Liver (tissue), 9 donors: Measurements from ENCODE around the gene DIP2C. TPM values are rescaled to one million over a fixed set of nuclear protein-coding genes. Genes with fewer than 3 reads are reported as not detected.

ENCODE experiments used
- DNase-seq: peaks from one replicate; pipeline ENCODE4 v3.0.0-alpha.2; 2017; ENCODE audit warnings: low spot score
- H3K27ac ChIP-seq, 2 donors: one replicate each; pipeline ENCODE4 v1.7.0; 2013; ENCODE audit warnings: inconsistent platforms in 2 of 2, low read length in 2 of 2, control low read depth in 1 of 2, low read depth in 1 of 2, mild to moderate bottlenecking in 1 of 2
- H3K27me3 ChIP-seq, 4 donors: one replicate each; pipeline versions ENCODE4 v1.6.1 to v1.7.0; 2013; ENCODE audit warnings: low read length in 3 of 4, inconsistent platforms in 1 of 4, mild to moderate bottlenecking in 1 of 4, moderate library complexity in 1 of 4; ENCODE audit not compliant: control insufficient read depth in 4 of 4, insufficient read depth in 4 of 4
- H3K36me3 ChIP-seq, 4 donors: one replicate each; pipeline versions ENCODE4 v1.6.1 to v1.7.0; 2013; ENCODE audit warnings: low read length in 3 of 4, mild to moderate bottlenecking in 3 of 4, low read depth in 1 of 4, moderate library complexity in 1 of 4; ENCODE audit not compliant: control insufficient read depth in 4 of 4, insufficient read depth in 3 of 4
- H3K4me1 ChIP-seq, 4 donors: one replicate each; pipeline versions ENCODE4 v1.6.1 to v1.7.0; 2013; ENCODE audit warnings: low read length in 3 of 4, mild to moderate bottlenecking in 3 of 4, moderate library complexity in 1 of 4; ENCODE audit not compliant: control insufficient read depth in 4 of 4, insufficient read depth in 4 of 4
- H3K4me3 ChIP-seq, 3 donors: one replicate each; pipeline versions ENCODE4 v1.6.1 to v1.7.0; 2013; ENCODE audit warnings: low read length in 3 of 3, control low read depth in 1 of 3, low read depth in 1 of 3, mild to moderate bottlenecking in 1 of 3
- H3K9ac ChIP-seq, 2 donors: one replicate each; pipeline ENCODE4 v1.7.0; 2013; ENCODE audit warnings: low read length in 2 of 2, mild to moderate bottlenecking in 2 of 2, moderate library complexity in 2 of 2, control low read depth in 1 of 2, low read depth in 1 of 2
- H3K9me3 ChIP-seq, 4 donors: one replicate each; pipeline versions ENCODE4 v1.6.1 to v1.7.0; 2013; ENCODE audit warnings: low read length in 3 of 4; ENCODE audit not compliant: control insufficient read depth in 4 of 4
- EGR1 ChIP-seq, 2 donors: IDR thresholded peaks; 2 replicates each; pipeline ENCODE4 v1.6.1; 2016 to 2018; ENCODE audit warnings: antibody characterized with exemption in 2 of 2, low read depth in 2 of 2
- FOXA1 ChIP-seq: IDR thresholded peaks from 2 replicates; pipeline ENCODE4 v1.6.1; 2016; ENCODE audit warnings: antibody characterized with exemption
- FOXA2 ChIP-seq: IDR thresholded peaks from 2 replicates; pipeline ENCODE4 v1.6.1; 2016; ENCODE audit warnings: antibody characterized with exemption
- GABPA ChIP-seq, 2 donors: IDR thresholded peaks in 1 of 2; conservative IDR thresholded peaks in 1 of 2; 2 replicates each; pipeline ENCODE4 v1.6.1; 2016; ENCODE audit warnings: antibody characterized with exemption in 2 of 2, mild to moderate bottlenecking in 1 of 2, moderate library complexity in 1 of 2
- HNF4A ChIP-seq, 2 donors: conservative IDR thresholded peaks; 2 replicates each; pipeline ENCODE4 v1.6.1; 2016; ENCODE audit warnings: antibody characterized with exemption in 2 of 2, mild to moderate bottlenecking in 2 of 2
- HNF4G ChIP-seq: IDR thresholded peaks from 2 replicates; pipeline ENCODE4 v1.6.1; 2016; ENCODE audit warnings: antibody characterized with exemption
- JUND ChIP-seq, 2 donors: IDR thresholded peaks; 2 replicates each; pipeline ENCODE4 v1.6.1; 2016; ENCODE audit warnings: antibody characterized with exemption in 2 of 2
- NR2F2 ChIP-seq: IDR thresholded peaks from 2 replicates; pipeline ENCODE4 v1.6.1; 2016; ENCODE audit warnings: antibody characterized with exemption
- RAD21 ChIP-seq, 2 donors: IDR thresholded peaks; 2 replicates each; pipeline ENCODE4 v1.6.1; 2016; ENCODE audit warnings: antibody characterized with exemption in 2 of 2, mild to moderate bottlenecking in 2 of 2
- RXRA ChIP-seq, 2 donors: IDR thresholded peaks; 2 replicates each; pipeline ENCODE4 v1.6.1; 2017 to 2018; ENCODE audit warnings: antibody characterized with exemption in 2 of 2, mild to moderate bottlenecking in 1 of 2
- SP1 ChIP-seq: IDR thresholded peaks from 2 replicates; pipeline ENCODE4 v1.6.1; 2018; ENCODE audit warnings: antibody characterized with exemption, mild to moderate bottlenecking
- TAF1 ChIP-seq: conservative IDR thresholded peaks from 2 replicates; pipeline ENCODE4 v1.6.1; 2016; ENCODE audit warnings: antibody characterized with exemption, mild to moderate bottlenecking
- YY1 ChIP-seq: IDR thresholded peaks from 2 replicates; pipeline ENCODE4 v1.6.1; 2016; ENCODE audit warnings: antibody characterized with exemption, mild to moderate bottlenecking
- WGBS: extraction: QIAGEN DNeasy Blood & Tissue Kit; methylation state at CpG from one replicate; pipeline ENCODE4 v1.1.7; 2013; 5-methylcytosine and 5-hydroxymethylcytosine counted together
- polyA plus RNA-seq, 2 donors: library from polyadenylated mRNA; stranded (reverse) in 1 of 2; unstranded in 1 of 2; fragments of 200-250 nt in 1 of 2; fragments of >200 nt in 1 of 2; fragmentation: Nextera tagmentation in 1 of 2; extraction: Ambion mirVana in 1 of 2; gene quantifications; one replicate each; pipeline versions ENCODE4 v1.2.1 to v1.2.3, GENCODE V29; 2013 to 2015
- total RNA-seq, 2 donors: library from RNA; depleted of rRNA; stranded (reverse); fragments of >200 nt; gene quantifications; one replicate each; pipeline ENCODE4 v1.2.3, GENCODE V29; 2014
- TF ChIP-seq, protein P1 (sequence below): IDR thresholded peaks from 2 replicates; pipeline ENCODE4 v1.6.1; 2016; ENCODE audit warnings: antibody characterized with exemption
- TF ChIP-seq, protein P2 (sequence below): IDR thresholded peaks from 2 replicates; pipeline ENCODE4 v1.6.1; 2016; ENCODE audit warnings: antibody characterized with exemption
- TF ChIP-seq, protein P3 (sequence below): IDR thresholded peaks from 2 replicates; pipeline ENCODE4 v1.6.1; 2016; ENCODE audit warnings: antibody characterized with exemption, mild to moderate bottlenecking
- TF ChIP-seq, protein P4 (sequence below): IDR thresholded peaks from 2 replicates; pipeline ENCODE4 v1.6.1; 2016; ENCODE audit warnings: antibody characterized with exemption
- donor health status: healthy.
- donor health status: healthy.
- donor health status: healthy.
- donor health status: healthy.
- donor health status: healthy.

The DIP2C gene
- total and polyA plus RNA-seq, 4 donors, result 4.2 to 12.2 (median 5.7) TPM

DNA sequence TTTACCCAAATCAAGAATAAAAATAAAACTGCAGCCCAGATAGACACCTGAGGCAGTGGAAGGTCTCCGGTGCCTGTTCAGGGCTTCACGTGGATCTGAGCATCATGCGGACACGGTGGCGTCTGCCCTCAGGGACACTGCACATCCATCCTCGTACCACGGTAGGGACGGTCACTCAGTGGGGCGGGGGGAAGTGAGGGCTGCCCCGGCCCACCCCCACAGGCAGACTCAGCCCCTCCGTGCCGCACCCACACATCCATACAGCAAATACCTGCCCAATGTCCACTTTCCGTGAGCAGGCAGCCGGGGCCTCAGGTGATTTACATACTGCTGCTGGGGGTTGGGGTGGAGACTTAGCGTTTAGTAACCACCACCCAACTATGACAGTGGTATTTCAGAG, 207.8 kb downstream of the DIP2C start:
- peaks cover 0 to 2% (median 0%) of the 10 kb centered on the region in 4 donors for H3K36me3 ChIP-seq
- H3K9me3 ChIP-seq, result no peaks in the 10 kb centered on the region
- TF ChIP-seq, protein P1, sequence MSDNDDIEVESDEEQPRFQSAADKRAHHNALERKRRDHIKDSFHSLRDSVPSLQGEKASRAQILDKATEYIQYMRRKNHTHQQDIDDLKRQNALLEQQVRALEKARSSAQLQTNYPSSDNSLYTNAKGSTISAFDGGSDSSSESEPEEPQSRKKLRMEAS, result no peak
- no peak for TF ChIP-seq GABPA (IDR thresholded peaks at IDR 0.05 in 1 of 2, conservative IDR thresholded peaks at IDR 0.05 in 1 of 2)
- TF ChIP-seq RXRA (IDR thresholded peaks at IDR 0.05), result no peak
- TF ChIP-seq, protein P2, sequence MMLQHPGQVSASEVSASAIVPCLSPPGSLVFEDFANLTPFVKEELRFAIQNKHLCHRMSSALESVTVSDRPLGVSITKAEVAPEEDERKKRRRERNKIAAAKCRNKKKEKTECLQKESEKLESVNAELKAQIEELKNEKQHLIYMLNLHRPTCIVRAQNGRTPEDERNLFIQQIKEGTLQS, result no peak
- no peak for TF ChIP-seq NR2F2
- TF ChIP-seq JUND (IDR thresholded peaks at IDR 0.05), result no peak
- TF ChIP-seq FOXA2, result no peak
- H3K4me3 ChIP-seq, result no peak overlapping the region
- 97% methylated on average over 15 of the region's 15 CpGs for WGBS
- peaks cover 0 to 7% (median 0%) of the 10 kb centered on the region in 4 donors for H3K4me1 ChIP-seq
- H3K27me3 ChIP-seq, result no peaks in the 10 kb centered on the region
- no peak for DNase-seq
- H3K27ac ChIP-seq, result no peak overlapping the region
- no peak overlapping the region for H3K9ac ChIP-seq

DNA sequence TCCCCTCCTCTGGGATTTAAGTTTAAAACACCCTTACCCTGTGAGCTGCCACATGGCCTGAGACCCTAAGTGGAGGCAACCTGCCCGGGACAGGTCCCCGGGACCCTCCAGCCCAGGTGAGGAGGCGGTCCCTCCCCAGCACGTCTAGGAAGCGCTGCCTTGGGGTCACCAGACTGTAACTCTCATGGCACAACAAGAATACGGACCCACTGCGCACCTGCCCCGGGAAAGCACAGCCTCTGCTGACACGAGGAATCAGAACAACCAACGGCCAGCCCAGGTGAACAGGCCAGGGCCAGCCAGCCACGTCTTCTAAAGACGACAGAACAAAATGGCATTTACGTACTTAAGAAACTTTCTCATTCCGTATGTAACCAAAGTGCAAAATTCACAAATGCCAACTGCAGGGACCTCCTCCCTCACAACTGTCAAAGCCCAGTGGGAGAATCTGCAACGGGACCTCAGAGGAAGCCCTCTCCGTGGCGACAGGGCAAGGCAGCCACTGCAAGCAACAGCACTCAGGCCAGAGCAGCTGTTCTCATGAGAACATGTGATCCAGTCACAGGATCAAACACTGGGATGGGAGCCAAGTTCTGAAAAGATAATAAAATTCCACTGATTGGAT, 208.4 kb downstream of the DIP2C start:
- TF ChIP-seq JUND (IDR thresholded peaks at IDR 0.05), result no peak
- TF ChIP-seq HNF4G, result no peak
- no peak for TF ChIP-seq SP1
- TF ChIP-seq, protein P2, result no peak
- TF ChIP-seq HNF4A (conservative IDR thresholded peaks at IDR 0.05), result no peak
- no peak for TF ChIP-seq EGR1 (IDR thresholded peaks at IDR 0.05; ENCODE audit: low read depth in 2 of 2)
- TF ChIP-seq TAF1, result no peak
- TF ChIP-seq, protein P3, sequence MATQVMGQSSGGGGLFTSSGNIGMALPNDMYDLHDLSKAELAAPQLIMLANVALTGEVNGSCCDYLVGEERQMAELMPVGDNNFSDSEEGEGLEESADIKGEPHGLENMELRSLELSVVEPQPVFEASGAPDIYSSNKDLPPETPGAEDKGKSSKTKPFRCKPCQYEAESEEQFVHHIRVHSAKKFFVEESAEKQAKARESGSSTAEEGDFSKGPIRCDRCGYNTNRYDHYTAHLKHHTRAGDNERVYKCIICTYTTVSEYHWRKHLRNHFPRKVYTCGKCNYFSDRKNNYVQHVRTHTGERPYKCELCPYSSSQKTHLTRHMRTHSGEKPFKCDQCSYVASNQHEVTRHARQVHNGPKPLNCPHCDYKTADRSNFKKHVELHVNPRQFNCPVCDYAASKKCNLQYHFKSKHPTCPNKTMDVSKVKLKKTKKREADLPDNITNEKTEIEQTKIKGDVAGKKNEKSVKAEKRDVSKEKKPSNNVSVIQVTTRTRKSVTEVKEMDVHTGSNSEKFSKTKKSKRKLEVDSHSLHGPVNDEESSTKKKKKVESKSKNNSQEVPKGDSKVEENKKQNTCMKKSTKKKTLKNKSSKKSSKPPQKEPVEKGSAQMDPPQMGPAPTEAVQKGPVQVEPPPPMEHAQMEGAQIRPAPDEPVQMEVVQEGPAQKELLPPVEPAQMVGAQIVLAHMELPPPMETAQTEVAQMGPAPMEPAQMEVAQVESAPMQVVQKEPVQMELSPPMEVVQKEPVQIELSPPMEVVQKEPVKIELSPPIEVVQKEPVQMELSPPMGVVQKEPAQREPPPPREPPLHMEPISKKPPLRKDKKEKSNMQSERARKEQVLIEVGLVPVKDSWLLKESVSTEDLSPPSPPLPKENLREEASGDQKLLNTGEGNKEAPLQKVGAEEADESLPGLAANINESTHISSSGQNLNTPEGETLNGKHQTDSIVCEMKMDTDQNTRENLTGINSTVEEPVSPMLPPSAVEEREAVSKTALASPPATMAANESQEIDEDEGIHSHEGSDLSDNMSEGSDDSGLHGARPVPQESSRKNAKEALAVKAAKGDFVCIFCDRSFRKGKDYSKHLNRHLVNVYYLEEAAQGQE, result no peak
- no peak for TF ChIP-seq GABPA (IDR thresholded peaks at IDR 0.05 in 1 of 2, conservative IDR thresholded peaks at IDR 0.05 in 1 of 2)
- TF ChIP-seq, protein P4, sequence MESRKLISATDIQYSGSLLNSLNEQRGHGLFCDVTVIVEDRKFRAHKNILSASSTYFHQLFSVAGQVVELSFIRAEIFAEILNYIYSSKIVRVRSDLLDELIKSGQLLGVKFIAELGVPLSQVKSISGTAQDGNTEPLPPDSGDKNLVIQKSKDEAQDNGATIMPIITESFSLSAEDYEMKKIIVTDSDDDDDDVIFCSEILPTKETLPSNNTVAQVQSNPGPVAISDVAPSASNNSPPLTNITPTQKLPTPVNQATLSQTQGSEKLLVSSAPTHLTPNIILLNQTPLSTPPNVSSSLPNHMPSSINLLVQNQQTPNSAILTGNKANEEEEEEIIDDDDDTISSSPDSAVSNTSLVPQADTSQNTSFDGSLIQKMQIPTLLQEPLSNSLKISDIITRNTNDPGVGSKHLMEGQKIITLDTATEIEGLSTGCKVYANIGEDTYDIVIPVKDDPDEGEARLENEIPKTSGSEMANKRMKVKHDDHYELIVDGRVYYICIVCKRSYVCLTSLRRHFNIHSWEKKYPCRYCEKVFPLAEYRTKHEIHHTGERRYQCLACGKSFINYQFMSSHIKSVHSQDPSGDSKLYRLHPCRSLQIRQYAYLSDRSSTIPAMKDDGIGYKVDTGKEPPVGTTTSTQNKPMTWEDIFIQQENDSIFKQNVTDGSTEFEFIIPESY, result no peak
- no peak for TF ChIP-seq NR2F2
- TF ChIP-seq RAD21 (IDR thresholded peaks at IDR 0.05), result no peak
- no peak for TF ChIP-seq YY1
- TF ChIP-seq, protein P1, result no peak
- no peak for TF ChIP-seq FOXA1
- no peak for TF ChIP-seq RXRA (IDR thresholded peaks at IDR 0.05)
- no peak for TF ChIP-seq FOXA2
- Histone ChIP-seq H3K36me3 (peaks cover 0 to 2% (median under 1%) of the 10 kb centered on the region in 4 donors), H3K9ac (no peak overlapping the region), H3K9me3 (no peaks in the 10 kb centered on the region), H3K27me3 (no peaks in the 10 kb centered on the region), H3K4me1 (peaks cover 0 to 7% (median 0%) of the 10 kb centered on the region in 4 donors), H3K27ac (no peak overlapping the region), H3K4me3 (no peak overlapping the region)
- no peak for DNase-seq
- WGBS, result 82% methylated on average over 17 of the region's 17 CpGs
